Stimulated activated CD8-positive, alpha-beta memory T cell treated with anti-CD3 and anti-CD28 coated beads, Interleukin-15, amount 100 ng/mL, for 24 hours (primary cell): Measurements from ENCODE around the gene OCSTAMP.

Experiments used
- DNase-seq: peaks from one replicate; pipeline ENCODE4 v3.0.0-alpha.2; 2020; ENCODE audit warnings: low read depth

The OCSTAMP gene

GRCh38 chr20:46573788-46574584, 23.5 kb upstream of the OCSTAMP start:
- no peak for DNase-seq

GRCh38 chr20:46573234-46573633, 22.8 kb upstream of the OCSTAMP start:
- no peak for DNase-seq

- DNase-seq = no peak
These were observed 22.3 kb upstream of the OCSTAMP start for GRCh38 chr20:46572790-46573189.

GRCh38 chr20:46572153-46572552, 21.7 kb upstream of the OCSTAMP start:
- no peak for DNase-seq

- DNase-seq = no peak
These were observed 21.0 kb upstream of the OCSTAMP start for GRCh38 chr20:46571418-46571817.

GRCh38 chr20:46570956-46571355, 20.5 kb upstream of the OCSTAMP start:
- no peak for DNase-seq

- DNase-seq = no peak
These were observed 19.5 kb upstream of the OCSTAMP start for GRCh38 chr20:46569961-46570360.

GRCh38 chr20:46568570-46569129, 18.2 kb upstream of the OCSTAMP start:
- no peak for DNase-seq

- no peak for DNase-seq
These were observed 15.7 kb upstream of the OCSTAMP start for GRCh38 chr20:46566125-46566524.

- DNase-seq = no peak
These were observed 13.9 kb upstream of the OCSTAMP start for GRCh38 chr20:46564241-46564957.

- no peak for DNase-seq
These were observed 13.4 kb upstream of the OCSTAMP start for GRCh38 chr20:46563860-46564221.

- DNase-seq = no peak
These were observed 12.9 kb upstream of the OCSTAMP start for GRCh38 chr20:46563170-46563859.

- DNase-seq = peak; percentile 29
These were observed 12.1 kb upstream of the OCSTAMP start for GRCh38 chr20:46562373-46563169.

- no peak for DNase-seq
These were observed 11.5 kb upstream of the OCSTAMP start for GRCh38 chr20:46562009-46562372.

- DNase-seq = no peak
These were observed 9.4 kb upstream of the OCSTAMP start for GRCh38 chr20:46559685-46560440.

- DNase-seq = no peak
These were observed 8.5 kb upstream of the OCSTAMP start for GRCh38 chr20:46559001-46559400.

- no peak for DNase-seq
These were observed 8.1 kb upstream of the OCSTAMP start for GRCh38 chr20:46558511-46558959.

GRCh38 chr20:46557231-46557956, 6.9 kb upstream of the OCSTAMP start:
- no peak for DNase-seq

- no peak for DNase-seq
These were observed 5.0 kb upstream of the OCSTAMP start for GRCh38 chr20:46555370-46555956.

GRCh38 chr20:46554828-46555227, 4.4 kb upstream of the OCSTAMP start:
- no peak for DNase-seq
